ENCODE data around the gene ACVR1.

The ACVR1 gene

GRCh38 chr2:157787364-157787938 is 88.7 kb downstream of the ACVR1 start:
- no peak overlapping the region for H3K4me3 ChIP-seq (ENCODE audit: low read depth, low read length)
- no peak for DNase-seq (ENCODE audit: low read depth)
- TF ChIP-seq CTCF (IDR thresholded peaks at IDR 0.05; ENCODE audit: insufficient read depth, low read depth, low read length, missing control alignments): no peak

GRCh38 chr2:157786663-157787363 is 89.3 kb downstream of the ACVR1 start:
- no peak for TF ChIP-seq CTCF (IDR thresholded peaks at IDR 0.05; ENCODE audit: insufficient read depth, low read depth, low read length, missing control alignments)
- no peak for DNase-seq (ENCODE audit: low read depth)
- no peak overlapping the region for H3K4me3 ChIP-seq (ENCODE audit: low read depth, low read length)

- H3K4me3 ChIP-seq (ENCODE audit: low read depth, low read length): no peak overlapping the region
- DNase-seq (ENCODE audit: low read depth): no peak
- no peak for TF ChIP-seq CTCF (IDR thresholded peaks at IDR 0.05; ENCODE audit: insufficient read depth, low read depth, low read length, missing control alignments)
Measured at GRCh38 chr2:157785866-157786662, 90.1 kb downstream of the ACVR1 start.

DNA sequence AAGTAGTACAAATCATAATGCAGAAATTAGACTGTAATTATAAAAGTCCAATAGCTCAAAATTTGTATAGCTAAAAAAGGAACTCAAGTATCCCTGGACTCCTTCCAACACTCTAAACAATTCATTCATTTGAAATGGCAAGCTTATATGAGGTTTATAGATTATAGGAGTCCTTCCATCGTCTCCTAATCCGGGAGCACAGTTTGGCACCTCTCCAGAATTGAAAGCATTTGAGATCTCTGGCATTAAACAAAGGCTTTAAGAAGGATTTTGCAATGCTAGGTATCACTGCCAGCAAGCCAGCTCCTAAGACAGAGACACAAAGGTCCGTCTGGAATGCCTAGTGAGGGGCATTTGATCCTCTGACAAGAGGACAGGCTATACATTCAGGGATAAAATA is 90.9 kb downstream of the ACVR1 start:
- no peak overlapping the region for H3K4me3 ChIP-seq (ENCODE audit: low read depth, low read length)
- TF ChIP-seq CTCF (IDR thresholded peaks at IDR 0.05; ENCODE audit: insufficient read depth, low read depth, low read length, missing control alignments): no peak
- DNase-seq (ENCODE audit: low read depth): no peak

- DNase-seq (ENCODE audit: low read depth): no peak
- H3K4me3 ChIP-seq (ENCODE audit: low read depth, low read length): no peak overlapping the region
- TF ChIP-seq CTCF (IDR thresholded peaks at IDR 0.05; ENCODE audit: insufficient read depth, low read depth, low read length, missing control alignments): no peak
Measured at GRCh38 chr2:157784823-157785175, 91.3 kb downstream of the ACVR1 start.

- no peak overlapping the region for H3K4me3 ChIP-seq (ENCODE audit: low read depth, low read length)
- TF ChIP-seq CTCF (IDR thresholded peaks at IDR 0.05; ENCODE audit: insufficient read depth, low read depth, low read length, missing control alignments): no peak
- DNase-seq (ENCODE audit: low read depth): no peak
Measured at GRCh38 chr2:157784169-157784822, 91.8 kb downstream of the ACVR1 start.

Data from GM12865 (cell line).